Smooth muscle cell (in vitro differentiated cells): ENCODE data around the gene PNMA8B. TPM values are rescaled to one million over a fixed set of nuclear protein-coding genes. Genes with fewer than 3 reads are reported as not detected.

Source experiments
- DNase-seq: peaks from one replicate; lab custom pipeline; 2025; ENCODE audit not compliant: unreplicated experiment; lab: John Stamatoyannopoulos, UW
- H2AFZ ChIP-seq: fragments of 200-600 bp; sonication (generic); 2 replicates; pipeline ENCODE4 v1.6.0; 2016; ENCODE audit warnings: antibody characterized with exemption, low read depth, mild to moderate bottlenecking
- H3F3A ChIP-seq: fragments of 200-600 bp; sonication (generic); 2 replicates; pipeline ENCODE4 v1.6.0; 2017; ENCODE audit warnings: antibody characterized with exemption, low read depth
- H3K27ac ChIP-seq: fragments of 200-600 bp; sonication (generic); 2 replicates; pipeline ENCODE4 v1.5.1; 2016; ENCODE audit warnings: low read depth, mild to moderate bottlenecking
- H3K27me3 ChIP-seq: fragments of 200-600 bp; sonication (generic); 2 replicates; pipeline ENCODE4 v1.6.1; 2016; ENCODE audit warnings: low read depth, mild to moderate bottlenecking
- H3K36me3 ChIP-seq: fragments of 200-600 bp; sonication (generic); 2 replicates; pipeline ENCODE4 v1.5.1; 2016; ENCODE audit warnings: low read depth
- H3K4me1 ChIP-seq: fragments of 200-600 bp; sonication (generic); 2 replicates; pipeline ENCODE4 v1.5.1; 2016; ENCODE audit warnings: low read depth
- H3K4me2 ChIP-seq: fragments of 200-600 bp; sonication (generic); 2 replicates; pipeline ENCODE4 v1.6.0; 2016; ENCODE audit warnings: mild to moderate bottlenecking
- H3K4me3 ChIP-seq: fragments of 200-600 bp; sonication (generic); 2 replicates; pipeline ENCODE4 v1.5.1; 2016; ENCODE audit warnings: mild to moderate bottlenecking
- H3K79me2 ChIP-seq: fragments of 200-600 bp; sonication (generic); 2 replicates; pipeline ENCODE4 v1.6.0; 2016; ENCODE audit warnings: low read depth, mild to moderate bottlenecking
- H3K9ac ChIP-seq: fragments of 200-600 bp; sonication (generic); 2 replicates; pipeline ENCODE4 v1.6.0; 2016; ENCODE audit warnings: low read depth
- H3K9me3 ChIP-seq: fragments of 200-600 bp; sonication (generic); replicated peaks from 2 replicates; pipeline ENCODE4 v1.5.1; 2016; ENCODE audit warnings: low read depth
- H4K20me1 ChIP-seq: fragments of 200-600 bp; sonication (generic); 2 replicates; pipeline ENCODE4 v1.6.0; 2016; ENCODE audit warnings: low read depth
- WGBS: methylation state at CpG from one replicate; pipeline ENCODE4 v1.1.7; 2016; ENCODE audit warnings: low lambda C conversion rate; 5-methylcytosine and 5-hydroxymethylcytosine counted together
- polyA plus RNA-seq: library from polyadenylated mRNA; unstranded; fragments of >200 nt; fragmentation: Nextera tagmentation; extraction: Ambion mirVana; gene quantifications from 2 replicates; pipeline ENCODE4 v1.2.1, GENCODE V29; 2016
- total RNA-seq: library from RNA; depleted of rRNA; stranded (reverse); fragments of >200 nt; gene quantifications from 2 replicates; pipeline ENCODE4 v1.2.3, GENCODE V29; 2014
- TF ChIP-seq, protein P1 (sequence below): fragments of 200-600 bp; sonication (generic); IDR thresholded peaks from 2 replicates; pipeline ENCODE4 v1.5.1; 2017; ENCODE audit warnings: borderline replicate concordance, mild to moderate bottlenecking, antibody characterized with exemption; ENCODE audit not compliant: insufficient read depth, poor library complexity, severe bottlenecking

PNMA8B gene
- total and polyA plus RNA-seq, 2 experiments from 2014 or later: 1.0 to 1.2 TPM

GRCh38 chr19:46537136-46538097, 41.8 kb upstream of the PNMA8B start:
- no peak overlapping the region for H3K4me3 ChIP-seq
- DNase-seq: peak; percentile 4
- H3K27ac ChIP-seq: no peak overlapping the region
- H3K9ac ChIP-seq: no peak overlapping the region
- H3K36me3 ChIP-seq: no peaks in the 10 kb centered on the region
- H3K27me3 ChIP-seq: no peaks in the 10 kb centered on the region
- 26% methylated on average over 19 of the region's 19 CpGs for WGBS
- no peaks in the 10 kb centered on the region for H3K9me3 ChIP-seq
- no peak overlapping the region for H3K4me2 ChIP-seq
- no peak overlapping the region for H2AFZ ChIP-seq
- TF ChIP-seq, protein P1, sequence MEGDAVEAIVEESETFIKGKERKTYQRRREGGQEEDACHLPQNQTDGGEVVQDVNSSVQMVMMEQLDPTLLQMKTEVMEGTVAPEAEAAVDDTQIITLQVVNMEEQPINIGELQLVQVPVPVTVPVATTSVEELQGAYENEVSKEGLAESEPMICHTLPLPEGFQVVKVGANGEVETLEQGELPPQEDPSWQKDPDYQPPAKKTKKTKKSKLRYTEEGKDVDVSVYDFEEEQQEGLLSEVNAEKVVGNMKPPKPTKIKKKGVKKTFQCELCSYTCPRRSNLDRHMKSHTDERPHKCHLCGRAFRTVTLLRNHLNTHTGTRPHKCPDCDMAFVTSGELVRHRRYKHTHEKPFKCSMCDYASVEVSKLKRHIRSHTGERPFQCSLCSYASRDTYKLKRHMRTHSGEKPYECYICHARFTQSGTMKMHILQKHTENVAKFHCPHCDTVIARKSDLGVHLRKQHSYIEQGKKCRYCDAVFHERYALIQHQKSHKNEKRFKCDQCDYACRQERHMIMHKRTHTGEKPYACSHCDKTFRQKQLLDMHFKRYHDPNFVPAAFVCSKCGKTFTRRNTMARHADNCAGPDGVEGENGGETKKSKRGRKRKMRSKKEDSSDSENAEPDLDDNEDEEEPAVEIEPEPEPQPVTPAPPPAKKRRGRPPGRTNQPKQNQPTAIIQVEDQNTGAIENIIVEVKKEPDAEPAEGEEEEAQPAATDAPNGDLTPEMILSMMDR: peak; percentile 88
- no peaks in the 10 kb centered on the region for H3F3A ChIP-seq
- H3K79me2 ChIP-seq: no peaks in the 10 kb centered on the region
- peaks cover 5% of the 10 kb centered on the region for H3K4me1 ChIP-seq
- H4K20me1 ChIP-seq: no peaks in the 10 kb centered on the region

DNA sequence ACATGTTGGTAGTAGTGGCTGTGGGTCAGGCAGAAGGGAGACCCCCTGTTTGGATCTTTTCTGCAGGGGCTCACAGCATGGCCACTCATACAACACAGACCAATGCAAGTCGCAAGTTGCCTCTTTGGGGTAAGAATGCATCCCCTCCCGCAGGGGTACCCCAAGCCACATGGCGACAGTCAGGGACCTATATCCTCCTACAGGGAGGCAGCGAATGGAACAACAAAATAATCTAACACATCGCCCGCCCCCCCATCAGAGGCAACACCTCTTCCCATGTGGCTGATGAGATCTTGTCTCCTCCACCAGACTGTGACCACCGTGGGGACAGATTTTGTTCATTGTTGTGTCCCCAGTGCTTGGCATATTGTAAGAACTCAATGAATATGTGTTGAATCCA, 40.7 kb upstream of the PNMA8B start:
- H3K4me2 ChIP-seq: no peak overlapping the region
- H3F3A ChIP-seq: no peaks in the 10 kb centered on the region
- DNase-seq: no peak
- no peaks in the 10 kb centered on the region for H3K79me2 ChIP-seq
- no peaks in the 10 kb centered on the region for H3K9me3 ChIP-seq
- TF ChIP-seq, protein P1: no peak
- H3K27me3 ChIP-seq: no peaks in the 10 kb centered on the region
- H3K36me3 ChIP-seq: no peaks in the 10 kb centered on the region
- no peak overlapping the region for H2AFZ ChIP-seq
- H4K20me1 ChIP-seq: no peaks in the 10 kb centered on the region
- H3K4me3 ChIP-seq: no peak overlapping the region
- H3K27ac ChIP-seq: no peak overlapping the region
- H3K9ac ChIP-seq: no peak overlapping the region
- 94% methylated on average over 7 of the region's 7 CpGs for WGBS
- H3K4me1 ChIP-seq: peaks cover 5% of the 10 kb centered on the region

GRCh38 chr19:46533621-46534081, 38.0 kb upstream of the PNMA8B start:
- Histone ChIP-seq H3K36me3 (no peaks in the 10 kb centered on the region), H2AFZ (no peak overlapping the region), H3K4me3 (no peak overlapping the region), H3K79me2 (no peaks in the 10 kb centered on the region), H4K20me1 (no peaks in the 10 kb centered on the region), H3K27ac (no peak overlapping the region), H3K4me1 (peaks cover 5% of the 10 kb centered on the region), H3K9ac (no peak overlapping the region), H3K4me2 (no peak overlapping the region), H3F3A (no peaks in the 10 kb centered on the region), H3K27me3 (no peaks in the 10 kb centered on the region), H3K9me3 (no peaks in the 10 kb centered on the region)
- TF ChIP-seq, protein P1: no peak
- 93% methylated on average over 15 of the region's 16 CpGs for WGBS
- DNase-seq: no peak
